DMS 273 (cell line): Measurements from ENCODE around the gene SH3RF3.

ENCODE experiments used
- DNase-seq: peaks from one replicate; lab custom pipeline; 2025; ENCODE audit not compliant: unreplicated experiment; lab: John Stamatoyannopoulos, UW

The SH3RF3 gene

GRCh38 chr2:109442715-109443319, 313.8 kb downstream of the SH3RF3 start:
- no peak for DNase-seq

- DNase-seq, result no peak
These were observed 315.9 kb downstream of the SH3RF3 start for GRCh38 chr2:109444916-109445315.

- peak; percentile 55 for DNase-seq
These were observed 317.5 kb downstream of the SH3RF3 start for GRCh38 chr2:109446278-109447131.

DNA sequence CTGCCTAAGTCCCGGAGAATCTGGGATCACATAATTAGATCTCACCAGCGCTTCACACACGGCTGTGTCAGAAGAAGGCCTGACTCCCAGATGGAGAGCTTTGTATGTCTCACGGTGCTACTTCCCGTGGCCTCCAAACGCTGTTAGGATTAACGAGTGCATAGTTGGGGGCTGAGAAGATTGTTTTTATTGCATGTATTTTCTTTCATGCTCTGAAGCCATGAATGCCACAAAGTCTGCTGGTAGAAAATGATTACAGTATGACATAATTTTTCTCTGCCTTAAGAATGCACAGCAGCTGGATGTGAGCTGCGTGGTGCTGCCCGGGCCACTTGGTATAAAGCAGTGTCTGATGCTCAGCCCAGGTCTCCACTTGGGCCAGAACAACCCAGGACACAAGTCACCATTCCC, 318.3 kb downstream of the SH3RF3 start:
- DNase-seq, result peak; percentile 91

- DNase-seq, result peak; percentile 88
These were observed 318.8 kb downstream of the SH3RF3 start for GRCh38 chr2:109447776-109448175.

- no peak for DNase-seq
These were observed 319.2 kb downstream of the SH3RF3 start for GRCh38 chr2:109448207-109448606.

- peak; percentile 93 for DNase-seq
These were observed 320.2 kb downstream of the SH3RF3 start for GRCh38 chr2:109448946-109449788.

DNA sequence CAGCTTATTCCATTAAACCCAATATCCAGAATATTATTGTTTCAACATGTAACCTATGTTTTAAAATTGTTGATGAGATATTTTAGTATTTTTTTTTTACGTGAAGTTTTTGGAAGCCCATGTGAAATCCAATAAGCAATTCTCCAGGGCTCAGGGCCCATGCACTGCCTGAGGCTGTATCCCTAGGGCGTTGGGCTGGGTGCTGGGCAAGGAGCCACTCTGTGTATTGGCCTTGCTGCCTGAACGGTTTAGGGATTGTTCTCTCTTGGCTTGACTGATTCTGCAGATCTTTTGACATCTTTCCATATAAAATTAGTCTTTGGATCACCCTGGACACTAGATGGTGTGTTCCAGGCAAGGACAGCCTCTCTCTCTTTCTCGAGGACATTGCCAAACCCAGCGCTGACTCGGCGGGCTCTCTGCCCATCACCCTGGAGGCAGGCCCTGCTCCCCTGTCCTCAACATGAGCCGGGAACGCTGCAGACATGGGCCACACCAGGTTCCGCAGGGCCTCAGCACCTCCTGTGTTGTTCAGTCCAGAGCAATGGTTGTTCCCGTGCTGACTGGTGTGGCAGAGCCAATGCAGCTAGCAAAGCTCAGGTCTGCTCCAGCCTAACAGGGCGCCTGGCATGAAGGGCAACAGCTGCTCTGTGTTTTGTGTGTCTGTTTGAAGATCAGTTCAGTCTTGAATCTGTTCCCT, 321.7 kb downstream of the SH3RF3 start:
- peak; percentile 55 for DNase-seq

- DNase-seq, result no peak
These were observed 322.7 kb downstream of the SH3RF3 start for GRCh38 chr2:109451671-109452070.

GRCh38 chr2:109452318-109453305, 323.6 kb downstream of the SH3RF3 start:
- DNase-seq, result no peak

GRCh38 chr2:109453371-109453995, 324.5 kb downstream of the SH3RF3 start:
- no peak for DNase-seq

- DNase-seq, result no peak
These were observed 325.3 kb downstream of the SH3RF3 start for GRCh38 chr2:109454304-109454703.

- no peak for DNase-seq
These were observed 325.9 kb downstream of the SH3RF3 start for GRCh38 chr2:109454765-109455394.

DNA sequence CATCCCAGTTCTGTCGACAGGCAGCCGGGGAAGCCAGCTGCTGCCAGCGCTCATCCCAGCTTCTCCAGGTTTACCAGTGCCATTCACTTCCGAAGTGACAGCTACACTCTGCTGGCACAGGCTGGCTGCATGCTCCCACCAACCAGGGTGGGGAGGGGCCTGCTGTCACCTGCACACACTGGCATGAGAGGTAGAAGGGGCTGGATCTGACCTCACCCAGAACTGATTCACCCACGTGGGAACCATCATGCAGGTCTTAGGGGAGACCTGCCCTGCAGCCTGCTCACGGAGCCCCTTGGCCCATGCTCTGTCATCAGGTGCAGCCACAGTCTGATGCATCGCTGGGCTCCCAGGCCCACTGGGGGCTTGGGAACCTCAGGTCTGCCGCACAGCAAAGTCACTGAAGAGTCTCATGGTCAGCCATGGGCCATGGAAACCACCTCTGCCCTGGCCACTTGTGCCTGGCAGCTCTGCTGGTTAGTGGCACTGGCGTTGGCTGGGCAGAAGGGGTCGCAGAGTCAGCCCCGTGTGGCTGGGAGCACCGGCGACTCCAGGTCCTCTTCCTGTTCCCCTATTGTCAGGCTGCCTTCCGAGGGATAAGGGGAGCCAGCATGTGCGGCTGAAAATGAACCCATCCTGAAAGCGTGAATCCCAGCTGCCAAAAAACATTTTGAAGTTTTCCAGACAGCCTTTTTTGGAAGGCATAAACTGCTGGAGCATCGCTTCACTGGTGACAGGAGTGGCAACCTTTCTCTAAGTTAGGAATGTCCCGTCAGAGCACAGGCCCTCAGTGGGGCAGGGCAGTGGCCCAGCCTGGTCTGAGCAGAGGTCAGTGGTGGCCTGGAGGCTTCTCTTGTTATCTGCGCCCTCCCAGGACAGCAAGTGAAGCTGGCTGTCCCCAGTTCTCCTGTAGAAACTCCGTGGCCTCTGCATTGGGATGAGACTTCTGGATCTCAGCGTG, 327.0 kb downstream of the SH3RF3 start:
- no peak for DNase-seq

DNA sequence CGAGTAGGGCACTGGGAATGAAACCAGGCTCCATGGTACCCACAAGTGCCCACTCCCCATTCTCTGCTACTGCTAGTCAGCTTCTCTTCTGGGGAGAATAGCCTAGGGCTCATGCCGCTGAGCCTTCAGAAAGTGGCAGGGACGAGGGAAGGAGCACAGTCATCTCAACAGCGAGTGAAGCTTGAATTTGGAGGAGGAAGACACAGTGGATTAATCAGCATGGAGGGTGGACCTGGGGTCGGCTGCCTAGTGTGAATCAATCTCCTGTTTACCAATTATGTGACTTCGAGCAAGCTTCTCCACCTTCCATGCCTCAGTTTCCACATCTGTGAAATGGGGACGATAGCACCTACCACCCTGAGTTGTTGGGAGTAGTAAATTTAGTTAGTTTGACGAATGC, 327.8 kb downstream of the SH3RF3 start:
- DNase-seq, result no peak

GRCh38 chr2:109457366-109457765, 328.4 kb downstream of the SH3RF3 start:
- no peak for DNase-seq

DNA sequence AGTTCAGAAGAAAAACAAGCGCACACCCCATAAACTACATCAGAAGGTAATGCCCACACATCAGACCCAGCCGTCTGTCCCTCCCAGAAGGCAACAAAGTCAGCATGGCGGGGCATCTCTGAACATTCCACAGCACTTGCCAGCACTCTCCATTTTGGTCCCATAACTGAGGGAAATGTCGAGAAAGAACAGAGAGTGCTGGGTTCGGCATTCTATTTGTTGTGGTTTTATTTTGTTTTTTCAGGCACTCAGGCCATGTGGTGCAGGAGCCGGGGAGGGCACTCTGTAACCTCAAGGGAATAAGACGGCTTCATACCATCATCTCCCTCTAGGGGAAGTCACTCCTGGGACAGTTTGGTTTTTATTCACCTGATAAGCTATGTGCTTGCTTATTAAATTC, 328.8 kb downstream of the SH3RF3 start:
- peak; percentile 39 for DNase-seq

GRCh38 chr2:109458512-109458911, 329.5 kb downstream of the SH3RF3 start:
- DNase-seq, result no peak
